ENCODE data around the gene MGST3.
"Not testable (repeated sequence)": the region's sequence is repeated elsewhere in the genome, so short reads cannot be mapped to it uniquely, and the experiment has no call there.

Gene MGST3

GRCh38 chr1:165629848-165630628 is 996 bp upstream of the MGST3 start:
- DNase-seq: peak; percentile 79

- no peak for DNase-seq
Measured at GRCh38 chr1:165631342-165632151, 513 bp downstream of the MGST3 start.

DNA sequence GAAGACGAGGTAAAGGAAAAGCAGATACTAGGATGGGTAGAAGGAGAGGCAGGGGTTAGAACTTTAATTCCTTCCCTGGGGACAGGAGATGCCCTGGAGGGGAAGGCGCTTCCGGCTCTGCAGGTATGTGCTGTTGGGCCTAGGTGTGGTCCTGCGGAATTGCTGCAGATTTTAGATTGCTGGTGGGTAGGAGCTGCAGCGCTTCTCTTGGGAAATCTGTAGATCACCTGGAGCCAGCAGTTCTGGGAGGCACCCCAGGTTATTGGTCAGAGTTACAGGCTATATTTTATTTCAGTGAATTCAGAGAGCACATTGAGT is 1.1 kb downstream of the MGST3 start:
- DNase-seq: no peak

GRCh38 chr1:165632491-165632890 is 1.5 kb downstream of the MGST3 start:
- DNase-seq: no peak

DNA sequence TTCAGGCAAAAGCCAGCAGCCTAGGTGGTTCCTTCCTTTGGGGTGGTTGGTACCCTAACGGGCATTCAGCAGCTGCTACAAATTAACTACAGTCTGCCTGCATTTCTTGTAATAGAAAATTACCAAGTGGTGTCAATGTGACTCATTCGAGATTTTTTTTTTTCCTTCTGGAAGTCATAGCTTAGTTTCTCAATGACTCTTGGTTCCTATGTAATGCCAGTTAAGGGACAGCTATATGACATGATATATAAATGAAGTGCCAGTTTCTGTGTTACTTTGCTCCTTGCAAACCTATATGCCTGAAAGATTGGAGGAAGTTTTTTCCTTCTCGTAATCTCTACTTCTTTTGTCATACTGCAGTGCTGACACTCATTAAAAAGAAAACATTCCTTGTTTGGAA is 2.6 kb downstream of the MGST3 start:
- no peak for DNase-seq

GRCh38 chr1:165634154-165634921 is 3.3 kb downstream of the MGST3 start:
- DNase-seq: no peak

DNA sequence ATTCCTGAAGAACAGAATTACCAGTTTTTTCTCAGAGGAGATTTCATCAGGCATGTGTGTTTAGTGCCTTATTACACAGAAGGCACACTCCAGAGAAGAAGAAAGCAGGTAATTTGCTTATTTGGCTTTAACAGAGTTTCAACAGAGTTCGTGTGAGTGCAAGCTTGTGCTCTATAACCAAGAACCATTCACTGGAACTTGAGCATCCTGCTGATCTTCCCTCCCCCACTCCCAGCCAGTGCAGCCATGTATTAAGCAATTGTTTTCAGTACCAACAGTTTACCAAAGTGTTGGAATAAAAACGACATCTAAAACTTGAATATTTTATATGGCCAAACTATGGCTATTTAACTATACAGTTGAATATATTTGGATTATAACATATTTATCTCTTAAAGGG is 4.3 kb downstream of the MGST3 start:
- DNase-seq: no peak

DNA sequence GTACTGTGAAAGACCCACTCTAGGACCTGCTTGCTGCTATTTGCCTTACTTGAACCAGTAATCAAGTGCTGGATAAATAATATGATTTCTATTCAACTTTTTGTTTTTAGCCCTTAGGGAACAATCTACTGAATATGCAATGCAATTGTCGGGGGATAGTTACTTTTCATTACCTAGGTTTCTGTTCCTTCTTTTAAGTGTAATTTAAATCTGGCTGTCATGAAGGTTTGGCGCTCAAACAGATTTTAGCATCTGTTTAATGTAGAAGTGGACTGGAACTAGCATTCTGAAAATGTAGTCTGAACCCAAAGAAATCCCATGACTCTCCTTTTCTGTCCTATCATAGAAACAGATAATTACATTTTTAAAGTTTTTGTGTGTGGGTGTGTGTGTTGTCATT is 4.8 kb downstream of the MGST3 start:
- no peak for DNase-seq

DNA sequence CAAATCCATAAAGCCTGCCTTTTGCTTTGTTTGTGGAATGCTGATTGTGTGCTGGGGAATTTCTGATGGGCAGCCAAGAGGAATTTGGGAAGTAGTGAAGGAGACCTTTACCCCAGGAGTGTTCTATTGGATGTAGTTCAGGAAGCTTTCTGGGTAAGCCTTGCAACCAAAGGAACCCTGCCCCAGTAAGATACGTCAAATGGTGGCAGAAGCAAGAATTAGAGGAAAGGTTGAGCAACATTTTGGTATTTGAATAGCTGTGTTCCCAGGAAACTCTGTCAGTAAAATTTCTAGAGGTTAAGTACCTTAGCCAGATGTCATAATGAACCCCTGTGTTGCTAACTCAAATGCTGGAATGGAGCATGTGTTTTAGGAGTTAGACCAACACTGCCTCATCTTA is 6.4 kb downstream of the MGST3 start:
- DNase-seq: no peak

GRCh38 chr1:165638211-165638610 is 7.2 kb downstream of the MGST3 start:
- not testable (repeated sequence) for DNase-seq

GRCh38 chr1:165639821-165640623 is 9.0 kb downstream of the MGST3 start:
- no peak for DNase-seq

GRCh38 chr1:165641231-165641987 is 10.4 kb downstream of the MGST3 start:
- DNase-seq: no peak

GRCh38 chr1:165644064-165644735 is 13.2 kb downstream of the MGST3 start:
- DNase-seq: no peak

DNA sequence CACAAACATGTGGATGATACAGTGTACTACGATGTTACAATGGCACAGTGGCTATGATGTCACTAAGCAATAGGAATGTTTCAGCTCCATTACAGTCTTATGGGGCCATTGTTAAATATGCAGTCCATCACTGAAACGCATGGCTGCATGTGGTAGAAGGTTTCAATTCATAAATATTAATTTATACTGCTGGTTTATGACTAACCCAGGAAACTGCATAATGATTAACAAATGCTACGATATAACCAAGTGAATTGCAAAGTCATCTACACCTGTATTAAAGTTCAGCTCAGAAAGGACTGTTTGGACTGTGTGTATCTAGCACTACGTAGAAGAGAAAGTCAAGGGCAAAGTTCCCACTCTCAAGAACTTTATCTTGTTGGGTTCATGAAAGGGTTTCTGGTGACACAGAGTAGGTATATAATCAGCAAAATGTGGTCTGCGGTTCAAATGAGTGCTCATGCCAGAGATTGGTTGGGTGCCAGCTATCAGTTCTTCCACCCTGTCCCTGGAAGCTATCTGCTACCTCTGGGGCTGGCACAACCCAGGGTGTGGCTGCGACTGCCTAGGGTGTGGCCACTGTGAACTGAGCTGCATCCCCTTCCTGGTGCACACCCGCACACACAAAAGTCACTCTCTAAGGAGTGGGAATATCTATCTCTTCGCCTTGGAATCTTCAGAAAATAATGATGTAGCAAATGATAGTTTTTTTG is 14.8 kb downstream of the MGST3 start:
- no peak for DNase-seq

- no peak for DNase-seq
Measured at GRCh38 chr1:165647517-165647916, 16.5 kb downstream of the MGST3 start.

GRCh38 chr1:165647970-165648369 is 16.9 kb downstream of the MGST3 start:
- DNase-seq: no peak

DNA sequence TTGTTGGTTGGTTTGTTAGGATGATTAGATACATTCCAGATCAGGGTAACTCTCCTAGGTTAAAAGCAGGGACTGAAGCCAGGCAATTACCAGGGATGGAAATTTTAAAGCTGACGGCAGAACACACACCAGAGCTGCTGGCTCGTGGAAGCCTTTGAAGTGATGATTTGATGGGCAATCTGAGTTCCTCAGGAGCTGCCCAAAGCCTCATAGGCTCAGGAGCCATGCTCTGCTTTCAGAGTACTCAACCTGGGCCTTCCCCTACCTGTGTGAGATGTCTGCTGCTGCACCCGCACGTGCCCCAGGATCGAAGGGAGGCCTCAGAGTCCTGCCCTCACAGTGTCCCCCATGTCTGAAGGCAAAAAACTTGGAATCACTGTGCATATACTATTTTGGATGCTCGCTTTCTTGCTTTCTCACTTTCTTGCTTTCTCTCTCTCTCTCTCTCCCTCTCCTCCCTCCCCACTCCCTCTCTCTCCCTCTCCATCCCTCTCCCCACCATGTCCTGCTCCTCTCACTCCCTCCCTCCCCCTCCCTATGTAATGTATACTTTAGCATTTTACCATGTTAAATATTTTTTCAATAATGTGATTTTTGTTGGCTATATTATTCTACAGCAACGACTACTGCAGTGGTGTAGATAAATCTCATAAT is 18.0 kb downstream of the MGST3 start:
- DNase-seq: no peak

DNA sequence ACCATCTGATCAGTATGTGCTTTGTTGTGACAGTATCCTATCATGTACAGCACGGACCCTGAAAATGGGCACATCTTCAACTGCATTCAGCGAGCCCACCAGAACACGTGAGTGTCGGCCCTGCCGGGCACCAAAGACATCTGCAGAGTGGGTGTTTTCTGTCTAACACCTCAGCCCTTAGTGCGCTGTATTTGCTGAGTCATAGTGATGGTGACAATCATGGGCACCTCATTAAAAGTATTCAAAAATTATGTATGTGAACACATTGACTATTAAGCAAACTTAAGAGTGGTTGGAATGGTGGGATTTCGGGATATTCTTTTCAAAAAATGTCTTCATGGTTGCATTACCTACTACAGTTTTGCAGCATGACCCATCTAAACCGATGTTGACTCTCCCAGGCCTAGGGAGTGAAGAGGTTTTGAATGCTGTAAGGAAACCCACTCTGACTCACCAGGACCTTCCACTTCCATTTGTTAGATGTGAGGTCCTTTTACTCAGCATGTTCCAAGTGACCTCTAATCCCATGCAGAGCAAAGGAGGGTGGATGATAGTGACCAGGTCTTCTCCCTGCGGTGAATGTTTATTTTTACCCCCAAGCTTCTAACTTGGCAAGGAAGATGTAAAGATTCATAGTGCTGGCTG is 20.1 kb downstream of the MGST3 start:
- DNase-seq: no peak

- not testable (repeated sequence) for DNase-seq
Measured at GRCh38 chr1:165658766-165659580, 27.9 kb downstream of the MGST3 start.
